Karpas-422 (cell line): Measurements from ENCODE around the gene PMCH. TPM values are rescaled to one million over a fixed set of nuclear protein-coding genes. Genes with fewer than 3 reads are reported as not detected.
"Not testable (repeated sequence)": the region's sequence is repeated elsewhere in the genome, so short reads cannot be mapped to it uniquely, and the experiment has no call there.

Source experiments
- DNase-seq: peaks from one replicate; pipeline ENCODE4 v3.0.0-alpha.2; 2015
- H2AFZ ChIP-seq: fragments of 200-600 bp; sonication (generic); 2 replicates; pipeline ENCODE4 v1.6.1; 2014; ENCODE audit warnings: antibody characterized with exemption, low read length, mixed read lengths
- H3K27ac ChIP-seq: fragments of 200-600 bp; sonication (generic); 2 replicates; pipeline ENCODE4 v1.5.1; 2014; ENCODE audit warnings: mild to moderate bottlenecking, low read length, moderate library complexity
- H3K27me3 ChIP-seq: fragments of 200-600 bp; sonication (generic); 2 replicates; pipeline ENCODE4 v1.6.1; 2014; ENCODE audit warnings: low read length, mixed read lengths
- H3K36me3 ChIP-seq: fragments of 200-600 bp; sonication (generic); 2 replicates; pipeline ENCODE4 v1.6.1; 2014; ENCODE audit warnings: low read length, mixed read lengths; ENCODE audit not compliant: insufficient read depth
- H3K4me1 ChIP-seq: fragments of 200-600 bp; sonication (generic); 2 replicates; pipeline ENCODE4 v1.6.1; 2014; ENCODE audit warnings: mild to moderate bottlenecking, low read length, mixed read lengths
- H3K4me2 ChIP-seq: fragments of 200-600 bp; sonication (generic); 2 replicates; pipeline ENCODE4 v1.6.1; 2014; ENCODE audit warnings: low read length, low read depth, mild to moderate bottlenecking; ENCODE audit not compliant: poor library complexity, severe bottlenecking
- H3K4me3 ChIP-seq: fragments of 200-600 bp; sonication (generic); 2 replicates; pipeline ENCODE4 v1.5.1; 2014; ENCODE audit warnings: mild to moderate bottlenecking, antibody characterized with exemption, low read length, mixed read lengths
- H3K79me2 ChIP-seq: fragments of 200-600 bp; sonication (generic); 2 replicates; pipeline ENCODE4 v1.6.1; 2014; ENCODE audit warnings: mild to moderate bottlenecking, low read length, mixed read lengths
- H3K9ac ChIP-seq: fragments of 200-600 bp; sonication (generic); 2 replicates; pipeline ENCODE4 v1.6.0; 2014; ENCODE audit warnings: low read length
- H3K9me2 ChIP-seq: fragments of 200-600 bp; sonication (generic), shearing (Covaris generic); replicated peaks from 2 replicates; pipeline ENCODE4 v1.6.0; 2014; ENCODE audit warnings: mild to moderate bottlenecking, low read length, moderate library complexity; ENCODE audit not compliant: insufficient read depth
- H3K9me3 ChIP-seq: fragments of 300-700, 200-600 bp; sonication (generic); 2 replicates; pipeline ENCODE4 v1.6.1; 2014; ENCODE audit warnings: low read length, mixed read lengths
- H4K20me1 ChIP-seq: fragments of 200-600 bp; sonication (generic); 2 replicates; pipeline ENCODE4 v1.6.1; 2014; ENCODE audit warnings: mild to moderate bottlenecking, antibody characterized with exemption, low read length, low read depth; ENCODE audit not compliant: insufficient read depth
- small RNA-seq: library from RNA; depleted of rRNA; stranded (forward); fragments of <200 nt; gene quantifications from one replicate; pipeline ENCODE3, GENCODE V24; 2014
- total RNA-seq: library from RNA; depleted of rRNA; stranded (reverse); fragments of >200 nt; shearing (Covaris generic); gene quantifications from 2 replicates; pipeline ENCODE4 v1.2.3, GENCODE V29; 2014; ENCODE audit warnings: low replicate concordance; rRNA removed

Gene PMCH
- total RNA-seq, 1 experiment from 2014 or later = not detected

GRCh38 chr12:102171951-102172350, 25.7 kb downstream of the PMCH start:
- H3K4me3 ChIP-seq = no peak overlapping the region
- H3K9me2 ChIP-seq = no peaks in the 10 kb centered on the region
- peaks cover 3% of the 10 kb centered on the region; the same call in 1 of the 2 replicates for H3K4me1 ChIP-seq
- H3K27ac ChIP-seq = no peak overlapping the region
- H3K9me3 ChIP-seq = no peaks in the 10 kb centered on the region
- H3K9ac ChIP-seq = no peak overlapping the region
- H3K79me2 ChIP-seq = peaks cover 7% of the 10 kb centered on the region; the same call in 1 of the 2 replicates
- no peaks in the 10 kb centered on the region for H3K27me3 ChIP-seq
- H3K36me3 ChIP-seq = peaks cover 15% of the 10 kb centered on the region; the same call in 1 of the 2 replicates
- no peak overlapping the region for H2AFZ ChIP-seq
- no peak for DNase-seq
- H3K4me2 ChIP-seq = no peak overlapping the region
- H4K20me1 ChIP-seq = no peaks in the 10 kb centered on the region

- peaks cover 7% of the 10 kb centered on the region; the same call in 1 of the 2 replicates for H3K79me2 ChIP-seq
- H3K9ac ChIP-seq = no peak overlapping the region
- no peak overlapping the region for H3K4me2 ChIP-seq
- H3K4me1 ChIP-seq = peaks cover 3% of the 10 kb centered on the region; the same call in 1 of the 2 replicates
- peaks cover 20% of the 10 kb centered on the region; the same call in 1 of the 2 replicates for H3K36me3 ChIP-seq
- H3K9me3 ChIP-seq = no peaks in the 10 kb centered on the region
- no peak overlapping the region for H2AFZ ChIP-seq
- H4K20me1 ChIP-seq = no peaks in the 10 kb centered on the region
- peak; percentile 73 for DNase-seq
- no peak overlapping the region for H3K4me3 ChIP-seq
- H3K27ac ChIP-seq = no peak overlapping the region
- H3K27me3 ChIP-seq = no peaks in the 10 kb centered on the region
- no peaks in the 10 kb centered on the region for H3K9me2 ChIP-seq
These were observed 27.6 kb downstream of the PMCH start for GRCh38 chr12:102169922-102170621.

- no peak for DNase-seq
- Histone ChIP-seq H2AFZ (no peak overlapping the region), H3K27ac (no peak overlapping the region), H3K4me2 (no peak overlapping the region), H3K27me3 (no peaks in the 10 kb centered on the region), H4K20me1 (no peaks in the 10 kb centered on the region), H3K9ac (no peak overlapping the region), H3K9me3 (no peaks in the 10 kb centered on the region), H3K36me3 (peaks cover 26% of the 10 kb centered on the region; the same call in 1 of the 2 replicates), H3K9me2 (no peaks in the 10 kb centered on the region), H3K4me3 (no peak overlapping the region), H3K79me2 (peaks cover 16% of the 10 kb centered on the region; the same call in 1 of the 2 replicates), H3K4me1 (peaks cover 3% of the 10 kb centered on the region; the same call in 1 of the 2 replicates)
These were observed 29.6 kb downstream of the PMCH start for GRCh38 chr12:102167821-102168604.

GRCh38 chr12:102163383-102163782, 34.2 kb downstream of the PMCH start:
- Histone ChIP-seq H3K36me3 (peaks cover 17% of the 10 kb centered on the region; the same call in 1 of the 2 replicates), H3K4me2 (no peak overlapping the region), H3K79me2 (peaks cover 18% of the 10 kb centered on the region; the same call in 1 of the 2 replicates), H3K4me1 (no peaks in the 10 kb centered on the region), H3K9ac (no peak overlapping the region), H3K9me2 (no peaks in the 10 kb centered on the region), H3K27ac (no peak overlapping the region), H3K4me3 (no peak overlapping the region), H3K27me3 (no peaks in the 10 kb centered on the region), H3K9me3 (no peaks in the 10 kb centered on the region), H4K20me1 (no peaks in the 10 kb centered on the region), H2AFZ (no peak overlapping the region)
- no peak for DNase-seq

- H2AFZ ChIP-seq, H3K9me2 ChIP-seq, H3K27me3 ChIP-seq, H4K20me1 ChIP-seq, H3K27ac ChIP-seq, H3K9me3 ChIP-seq, H3K9ac ChIP-seq, DNase-seq, H3K4me1 ChIP-seq, H3K4me2 ChIP-seq, H3K4me3 ChIP-seq, H3K79me2 ChIP-seq: not testable (repeated sequence)
- peaks cover 15% of the 10 kb centered on the region; the same call in 1 of the 2 replicates for H3K36me3 ChIP-seq
These were observed 42.4 kb downstream of the PMCH start for GRCh38 chr12:102155206-102155605.

- H3K9me2 ChIP-seq = not testable (repeated sequence)
These were observed 50.5 kb downstream of the PMCH start for GRCh38 chr12:102147062-102147587.

More at GRCh38 chr12:102147062-102147587, 50.5 kb downstream of the PMCH start:
- Histone ChIP-seq H3K79me2 (peaks cover 51% of the 10 kb centered on the region), H3K36me3 (peaks cover 26% of the 10 kb centered on the region)
- not testable (repeated sequence) for H3K27ac ChIP-seq, H3K4me1 ChIP-seq, H3K4me3 ChIP-seq, DNase-seq, H2AFZ ChIP-seq, H4K20me1 ChIP-seq, H3K9me3 ChIP-seq, H3K4me2 ChIP-seq, H3K9ac ChIP-seq, H3K27me3 ChIP-seq

Small RNAs within 50 kb of the gene (small RNA-seq; reads per million reads assigned to genes)
- not detected for gene RN7SL793P

Other genes with a start within 250 kb of the PMCH start
- gene WASHC3, start 135.8 kb downstream of the PMCH start, total RNA-seq = 70.5 and 75.1 TPM in 2 replicates
- 65.7 and 108 TPM in 2 replicates for gene NUP37, start 77.7 kb downstream of the PMCH start, total RNA-seq
- gene PARPBP, start 77.7 kb downstream of the PMCH start, total RNA-seq = 13.7 and 49.6 TPM in 2 replicates